NB4 (cell line): ENCODE measurements around the gene MPPED1.

ENCODE experiments used
- MAX ChIP-seq: IDR thresholded peaks from 2 replicates; pipeline ENCODE4 v1.6.1; 2011; ENCODE audit warnings: low read depth, low read length
- MYC ChIP-seq: IDR thresholded peaks from 2 replicates; pipeline ENCODE4 v1.6.1; 2011; ENCODE audit warnings: low read depth, low read length
- POLR2A ChIP-seq: IDR thresholded peaks from 2 replicates; pipeline ENCODE4 v1.6.1; 2011; ENCODE audit warnings: mild to moderate bottlenecking; ENCODE audit not compliant: insufficient read length; ENCODE audit errors: extremely low read depth
- TF ChIP-seq, protein P1 (sequence below): IDR thresholded peaks from one replicate; pipeline ENCODE4 v1.5.1; 2012; ENCODE audit warnings: low read depth, low read length

- TF ChIP-seq, protein P1, sequence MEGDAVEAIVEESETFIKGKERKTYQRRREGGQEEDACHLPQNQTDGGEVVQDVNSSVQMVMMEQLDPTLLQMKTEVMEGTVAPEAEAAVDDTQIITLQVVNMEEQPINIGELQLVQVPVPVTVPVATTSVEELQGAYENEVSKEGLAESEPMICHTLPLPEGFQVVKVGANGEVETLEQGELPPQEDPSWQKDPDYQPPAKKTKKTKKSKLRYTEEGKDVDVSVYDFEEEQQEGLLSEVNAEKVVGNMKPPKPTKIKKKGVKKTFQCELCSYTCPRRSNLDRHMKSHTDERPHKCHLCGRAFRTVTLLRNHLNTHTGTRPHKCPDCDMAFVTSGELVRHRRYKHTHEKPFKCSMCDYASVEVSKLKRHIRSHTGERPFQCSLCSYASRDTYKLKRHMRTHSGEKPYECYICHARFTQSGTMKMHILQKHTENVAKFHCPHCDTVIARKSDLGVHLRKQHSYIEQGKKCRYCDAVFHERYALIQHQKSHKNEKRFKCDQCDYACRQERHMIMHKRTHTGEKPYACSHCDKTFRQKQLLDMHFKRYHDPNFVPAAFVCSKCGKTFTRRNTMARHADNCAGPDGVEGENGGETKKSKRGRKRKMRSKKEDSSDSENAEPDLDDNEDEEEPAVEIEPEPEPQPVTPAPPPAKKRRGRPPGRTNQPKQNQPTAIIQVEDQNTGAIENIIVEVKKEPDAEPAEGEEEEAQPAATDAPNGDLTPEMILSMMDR = no peak
- TF ChIP-seq POLR2A = no peak
- no peak for TF ChIP-seq MAX
- no peak for TF ChIP-seq MYC
Measured at GRCh38 chr22:43470941-43471585, 59.2 kb downstream of the MPPED1 start.
